Kidney (tissue), 14 donors: ENCODE results near the gene LDAH. TPM values are rescaled to one million over a fixed set of nuclear protein-coding genes. Genes with fewer than 3 reads are reported as not detected.
A peak's percentile ranks its signal among the peaks of the same experiment; 100 is the strongest.

Experiments
- DNase-seq, 5 donors: peaks; one replicate each; pipeline ENCODE4 v3.0.0-alpha.2; 2013 to 2020
- FAIRE-seq: peaks from 2 replicates; lab custom pipeline; 2012; peaks lifted over from hg19 to GRCh38; lab: Jason Lieb, UNC
- H3K27ac ChIP-seq, 2 donors: one replicate each; pipeline ENCODE4 v1.7.0; 2013; ENCODE audit warnings: low read depth in 2 of 2, low read length in 2 of 2, inconsistent platforms in 1 of 2
- H3K27me3 ChIP-seq: one replicate; pipeline ENCODE4 v1.7.1; 2013; ENCODE audit warnings: low read length, inconsistent platforms; ENCODE audit not compliant: control insufficient read depth, insufficient read depth
- H3K36me3 ChIP-seq, 3 donors: one replicate each; pipeline versions ENCODE4 v1.7.0 to v1.7.1; 2013; ENCODE audit warnings: low read length in 3 of 3, control low read depth in 1 of 3, inconsistent platforms in 1 of 3; ENCODE audit not compliant: insufficient read depth in 3 of 3, control insufficient read depth in 2 of 3
- H3K4me1 ChIP-seq, 3 donors: one replicate each; pipeline versions ENCODE4 v1.7.0 to v1.7.1; 2013; ENCODE audit warnings: low read length in 3 of 3, inconsistent platforms in 1 of 3, low read depth in 1 of 3; ENCODE audit not compliant: control insufficient read depth in 2 of 3, insufficient read depth in 2 of 3
- H3K4me3 ChIP-seq, 3 donors: one replicate each; pipeline versions ENCODE4 v1.7.0 to v1.8.1; 2013; ENCODE audit warnings: low read length in 3 of 3, control low read depth in 1 of 3, inconsistent platforms in 1 of 3
- H3K9ac ChIP-seq, 3 donors: one replicate each; pipeline versions ENCODE4 v1.7.0 to v1.7.1; 2013; ENCODE audit warnings: low read length in 3 of 3, control low read depth in 1 of 3, inconsistent platforms in 1 of 3
- H3K9me3 ChIP-seq, 3 donors: one replicate each; pipeline versions ENCODE4 v1.7.0 to v1.7.1; 2013; ENCODE audit warnings: low read length in 3 of 3, control low read depth in 1 of 3, inconsistent platforms in 1 of 3; ENCODE audit not compliant: control insufficient read depth in 2 of 3, insufficient read depth in 1 of 3
- intact Hi-C: fragments of 100-400 bp; cut with DNase I; formaldehyde crosslinking; loops from one replicate; pipeline ENCODE4 v1.11.1; 2022
- polyA plus RNA-seq: library from polyadenylated mRNA; stranded (reverse); fragments of 350-450 nt; fragmentation: Illumina TruSeq; extraction: RNeasy Lipid Tissue Mini Kit (QIAGEN cat#74804); gene quantifications from one replicate; pipeline ENCODE4 v1.2.3, GENCODE V29; 2014; ENCODE audit warnings: low read depth, low replicate concordance; ENCODE audit not compliant: insufficient read depth
- total RNA-seq: library from RNA; stranded (reverse); fragmentation: NEBNext Ultra II Directional; extraction: Animal tissue kit (Norgen Biotek cat#: 25700); gene quantifications from one replicate; pipeline ENCODE4 v1.2.1, GENCODE V29; 2021
- TF ChIP-seq, protein P1 (sequence below): IDR thresholded peaks from 3 replicates; pipeline ENCODE4 v1.5.1; 2012; ENCODE audit warnings: mild to moderate bottlenecking, moderate library complexity, borderline replicate concordance; ENCODE audit not compliant: insufficient read depth; ENCODE audit errors: extremely low read depth
- donor health status: control.
- donor health status: control.
- donor health status: control.
- donor health status: control.
- donor health status: control.
- donor health status: DM: yes; HTN: yes; CAD: no.
- donor health status: Normal renal cell carcinoma (clear cell type).

The LDAH gene
- total and polyA plus RNA-seq, 2 donors from 2014 or later, result 15.5 to 20.4 TPM

DNA sequence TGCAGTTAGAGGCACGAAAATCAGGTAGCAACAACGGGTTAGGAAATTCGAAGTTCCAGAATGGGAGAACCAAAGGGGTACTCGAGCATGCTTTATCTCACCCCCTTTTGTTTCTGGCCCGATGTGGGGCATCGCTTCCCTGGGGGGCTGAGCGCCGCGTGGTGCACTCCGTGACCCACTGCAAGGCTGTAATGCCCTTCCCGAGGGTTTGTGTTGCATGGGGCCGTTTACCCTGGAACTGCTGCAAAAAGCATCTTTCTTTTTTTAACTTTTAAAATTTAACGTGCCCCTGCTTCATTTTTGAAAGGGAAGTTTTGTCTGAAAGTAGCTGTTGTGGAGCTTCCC, 151.2 kb downstream of the LDAH start:
- Histone ChIP-seq H3K9me3 (no peaks in the 10 kb centered on the region), H3K36me3 (peaks cover 0 to 4% (median 0%) of the 10 kb centered on the region in 3 donors), H3K27me3 (peaks cover 54% of the 10 kb centered on the region), H3K27ac (no peak overlapping the region), H3K9ac (no peak overlapping the region), H3K4me1 (peaks cover 0 to 28% (median 25%) of the 10 kb centered on the region in 3 donors), H3K4me3 (no peak overlapping the region)
- DNase-seq (peak in 1 of 5 donors; percentile 42), FAIRE-seq (no peak)
- intact Hi-C loops, result no loop called here
- TF ChIP-seq, protein P1, sequence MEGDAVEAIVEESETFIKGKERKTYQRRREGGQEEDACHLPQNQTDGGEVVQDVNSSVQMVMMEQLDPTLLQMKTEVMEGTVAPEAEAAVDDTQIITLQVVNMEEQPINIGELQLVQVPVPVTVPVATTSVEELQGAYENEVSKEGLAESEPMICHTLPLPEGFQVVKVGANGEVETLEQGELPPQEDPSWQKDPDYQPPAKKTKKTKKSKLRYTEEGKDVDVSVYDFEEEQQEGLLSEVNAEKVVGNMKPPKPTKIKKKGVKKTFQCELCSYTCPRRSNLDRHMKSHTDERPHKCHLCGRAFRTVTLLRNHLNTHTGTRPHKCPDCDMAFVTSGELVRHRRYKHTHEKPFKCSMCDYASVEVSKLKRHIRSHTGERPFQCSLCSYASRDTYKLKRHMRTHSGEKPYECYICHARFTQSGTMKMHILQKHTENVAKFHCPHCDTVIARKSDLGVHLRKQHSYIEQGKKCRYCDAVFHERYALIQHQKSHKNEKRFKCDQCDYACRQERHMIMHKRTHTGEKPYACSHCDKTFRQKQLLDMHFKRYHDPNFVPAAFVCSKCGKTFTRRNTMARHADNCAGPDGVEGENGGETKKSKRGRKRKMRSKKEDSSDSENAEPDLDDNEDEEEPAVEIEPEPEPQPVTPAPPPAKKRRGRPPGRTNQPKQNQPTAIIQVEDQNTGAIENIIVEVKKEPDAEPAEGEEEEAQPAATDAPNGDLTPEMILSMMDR, result no peak

DNA sequence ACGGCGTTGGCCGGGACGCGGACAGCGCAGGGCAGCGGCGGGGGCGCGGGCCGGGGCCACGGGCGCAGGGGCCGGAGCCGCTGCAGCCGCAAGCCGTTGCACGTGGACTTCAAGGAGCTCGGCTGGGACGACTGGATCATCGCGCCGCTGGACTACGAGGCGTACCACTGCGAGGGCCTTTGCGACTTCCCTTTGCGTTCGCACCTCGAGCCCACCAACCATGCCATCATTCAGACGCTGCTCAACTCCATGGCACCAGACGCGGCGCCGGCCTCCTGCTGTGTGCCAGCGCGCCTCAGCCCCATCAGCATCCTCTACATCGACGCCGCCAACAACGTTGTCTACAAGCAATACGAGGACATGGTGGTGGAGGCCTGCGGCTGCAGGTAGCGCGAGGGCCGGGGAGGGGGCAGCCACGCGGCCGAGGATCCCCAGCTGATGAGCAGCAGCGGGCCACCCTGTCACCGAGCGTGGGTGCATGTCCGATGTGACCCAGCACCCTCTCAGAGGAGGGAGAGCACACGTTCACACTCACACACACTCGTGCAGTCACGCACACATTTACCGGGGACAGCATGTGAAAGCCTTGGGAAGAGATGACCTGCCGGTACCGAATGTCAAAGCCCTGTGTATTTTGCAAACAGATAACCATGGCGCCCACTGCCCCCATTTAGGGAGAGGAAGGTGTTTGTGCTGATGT, 151.7 kb downstream of the LDAH start:
- TF ChIP-seq, protein P1, result no peak
- Histone ChIP-seq H3K27ac (no peak overlapping the region), H3K36me3 (peaks cover 0 to 4% (median 0%) of the 10 kb centered on the region in 3 donors), H3K9ac (no peak overlapping the region), H3K4me3 (no peak overlapping the region), H3K27me3 (peaks cover 54% of the 10 kb centered on the region), H3K9me3 (no peaks in the 10 kb centered on the region), H3K4me1 (peaks cover 0 to 27% (median 22%) of the 10 kb centered on the region in 3 donors)
- intact Hi-C loops, result no loop called here
- peak in 1 of 5 donors; percentile 57 for DNase-seq
- no peak for FAIRE-seq

DNA sequence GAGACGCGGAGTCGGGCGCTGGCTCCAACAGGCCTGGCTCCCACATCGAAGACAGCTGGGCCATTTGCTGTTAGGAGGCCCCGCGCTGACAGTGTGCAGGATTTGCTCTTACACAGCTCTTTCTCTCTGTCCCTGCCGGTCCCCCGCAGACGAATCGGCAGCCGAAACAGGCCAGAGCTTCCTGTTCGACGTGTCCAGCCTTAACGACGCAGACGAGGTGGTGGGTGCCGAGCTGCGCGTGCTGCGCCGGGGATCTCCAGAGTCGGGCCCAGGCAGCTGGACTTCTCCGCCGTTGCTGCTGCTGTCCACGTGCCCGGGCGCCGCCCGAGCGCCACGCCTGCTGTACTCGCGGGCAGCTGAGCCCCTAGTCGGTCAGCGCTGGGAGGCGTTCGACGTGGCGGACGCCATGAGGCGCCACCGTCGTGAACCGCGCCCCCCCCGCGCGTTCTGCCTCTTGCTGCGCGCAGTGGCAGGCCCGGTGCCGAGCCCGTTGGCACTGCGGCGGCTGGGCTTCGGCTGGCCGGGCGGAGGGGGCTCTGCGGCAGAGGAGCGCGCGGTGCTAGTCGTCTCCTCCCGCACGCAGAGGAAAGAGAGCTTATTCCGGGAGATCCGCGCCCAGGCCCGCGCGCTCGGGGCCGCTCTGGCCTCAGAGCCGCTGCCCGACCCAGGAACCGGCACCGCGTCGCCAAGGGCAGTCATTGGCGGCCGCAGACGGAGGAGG, 152.4 kb downstream of the LDAH start:
- no peak for FAIRE-seq
- Histone ChIP-seq H3K9me3 (no peaks in the 10 kb centered on the region), H3K4me1 (peaks cover 0 to 26% (median 16%) of the 10 kb centered on the region in 3 donors), H3K36me3 (peaks cover 0 to 4% (median 0%) of the 10 kb centered on the region in 3 donors), H3K27me3 (peaks cover 57% of the 10 kb centered on the region), H3K9ac (no peak overlapping the region), H3K4me3 (no peak overlapping the region), H3K27ac (no peak overlapping the region)
- peak in 3 of 5 donors; percentile 58 to 72 (median 70) for DNase-seq
- intact Hi-C loops, result no loop called here
- TF ChIP-seq, protein P1, result no peak
